Hepatic stellate cell (primary cell): ENCODE data around the gene MPC1.
A peak's percentile ranks its signal among the peaks of the same experiment; 100 is the strongest.

ENCODE experiments used
- DNase-seq: peaks from one replicate; pipeline ENCODE4 v3.0.0; 2011; ENCODE audit warnings: low spot score

Gene MPC1

GRCh38 chr6:166382933-166383801, at the start of gene MPC1:
MPC1 (minus strand) TSS chr6:166382940; CDS start chr6:166382876, 64 bp downstream.
- peak; percentile 97 for DNase-seq

DNA sequence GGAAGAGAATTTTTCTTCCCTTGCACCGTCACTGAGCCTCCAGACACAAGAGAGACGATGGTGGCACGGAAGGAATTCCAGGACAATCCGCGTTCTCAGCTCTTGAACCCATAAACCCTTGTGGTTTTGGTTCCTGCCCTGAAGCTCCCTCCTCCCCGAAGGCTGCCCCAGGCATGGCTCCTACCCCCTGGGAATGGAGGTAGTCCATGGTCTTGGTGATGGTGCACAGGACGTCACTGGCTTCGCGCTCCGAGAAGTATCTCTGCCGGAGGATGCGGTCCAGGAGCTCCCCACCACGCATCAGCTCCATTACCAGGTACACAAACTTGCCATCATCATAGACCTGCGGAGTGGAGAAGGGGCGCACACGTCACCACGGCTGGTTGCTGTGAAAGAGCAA, 47.5 kb upstream of the MPC1 start:
- no peak for DNase-seq

GRCh38 chr6:166424431-166424830, 41.7 kb upstream of the MPC1 start:
- DNase-seq, result no peak

GRCh38 chr6:166423781-166424180, 41.0 kb upstream of the MPC1 start:
- DNase-seq, result no peak

DNA sequence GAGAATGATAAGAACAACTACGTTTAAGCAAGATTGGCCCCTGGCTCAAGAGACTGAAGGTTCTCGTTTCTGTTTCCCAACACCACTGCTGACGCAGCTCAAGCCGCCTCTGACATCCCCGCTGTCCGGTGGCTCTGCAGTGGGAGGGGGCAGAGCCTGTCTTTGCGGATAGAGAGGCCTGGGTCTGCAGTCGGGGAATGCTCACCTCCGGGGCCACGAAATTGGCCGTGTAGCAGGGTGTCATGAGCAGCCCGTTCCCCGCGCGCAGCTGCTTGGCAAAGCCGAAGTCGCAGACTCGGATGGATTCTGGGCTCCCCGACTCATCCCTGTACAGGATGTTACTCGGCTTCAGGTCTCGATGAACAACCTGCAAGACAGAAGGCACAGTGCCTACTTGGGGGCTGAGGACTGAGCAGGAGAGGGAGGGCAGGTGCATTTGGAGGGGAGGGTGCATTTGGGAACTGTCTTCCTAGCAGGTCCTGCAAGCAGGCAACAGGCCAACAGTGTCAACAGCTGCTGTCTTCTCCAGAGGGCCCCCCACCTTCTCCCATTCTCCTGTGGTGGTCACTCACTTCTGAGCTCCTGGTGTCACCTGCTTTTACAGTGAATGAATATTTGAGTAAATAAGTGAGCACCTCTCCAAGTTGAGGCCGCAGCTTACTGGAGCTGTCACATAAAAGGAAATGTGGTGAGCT, 40.5 kb upstream of the MPC1 start:
- no peak for DNase-seq

- DNase-seq, result no peak
Measured at GRCh38 chr6:166422201-166422940, 39.6 kb upstream of the MPC1 start.

GRCh38 chr6:166420351-166420750, 37.6 kb upstream of the MPC1 start:
- peak; percentile 38 for DNase-seq

- DNase-seq, result no peak
Measured at GRCh38 chr6:166419717-166420116, 37.0 kb upstream of the MPC1 start.

GRCh38 chr6:166419286-166419685, 36.5 kb upstream of the MPC1 start:
- no peak for DNase-seq

DNA sequence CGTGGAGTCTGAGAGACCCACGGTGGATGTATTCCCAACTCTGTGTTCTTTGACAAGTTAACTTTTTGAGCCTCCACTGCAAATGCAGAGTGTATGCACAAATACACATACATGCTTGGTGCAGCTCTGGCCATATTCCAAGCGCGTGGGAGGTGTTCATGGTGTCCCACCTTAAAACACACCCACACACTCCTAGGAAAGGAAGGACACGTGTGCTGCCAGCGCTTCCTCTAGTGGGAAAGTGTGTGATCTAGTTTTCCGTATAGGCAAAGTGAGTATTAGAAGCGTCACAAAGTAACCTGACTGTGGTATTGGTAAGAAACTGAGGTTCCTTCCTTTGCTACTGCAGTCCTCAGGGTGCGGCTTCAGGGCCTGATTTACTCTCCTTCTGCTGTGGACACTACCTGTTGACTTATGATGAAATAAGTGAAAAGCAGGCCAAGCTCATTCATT, 36.0 kb upstream of the MPC1 start:
- DNase-seq, result no peak

DNA sequence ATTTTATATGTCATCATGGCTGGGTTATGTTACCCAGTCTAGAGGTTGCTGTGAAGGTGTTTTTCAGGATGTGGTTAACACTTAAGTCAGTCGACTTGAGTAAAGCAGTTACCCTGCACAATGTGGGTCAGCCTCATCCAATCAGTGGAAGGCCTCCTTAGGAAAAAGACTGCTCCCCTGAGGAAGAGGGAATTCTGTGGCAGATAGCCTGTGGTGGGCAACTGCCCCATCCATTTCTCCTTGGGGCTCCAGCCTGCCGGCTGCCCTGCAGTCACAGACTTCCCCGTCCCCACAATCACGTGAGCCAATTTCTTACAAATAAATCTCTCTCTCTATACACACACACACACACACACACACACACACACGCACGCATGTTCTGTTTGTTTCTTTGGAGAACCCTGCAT, 34.5 kb upstream of the MPC1 start:
- DNase-seq, result no peak

- DNase-seq, result no peak
Measured at GRCh38 chr6:166415833-166416347, 33.1 kb upstream of the MPC1 start.

GRCh38 chr6:166415306-166415705, 32.6 kb upstream of the MPC1 start:
- DNase-seq, result no peak

GRCh38 chr6:166413491-166413951, 30.8 kb upstream of the MPC1 start:
- no peak for DNase-seq

DNA sequence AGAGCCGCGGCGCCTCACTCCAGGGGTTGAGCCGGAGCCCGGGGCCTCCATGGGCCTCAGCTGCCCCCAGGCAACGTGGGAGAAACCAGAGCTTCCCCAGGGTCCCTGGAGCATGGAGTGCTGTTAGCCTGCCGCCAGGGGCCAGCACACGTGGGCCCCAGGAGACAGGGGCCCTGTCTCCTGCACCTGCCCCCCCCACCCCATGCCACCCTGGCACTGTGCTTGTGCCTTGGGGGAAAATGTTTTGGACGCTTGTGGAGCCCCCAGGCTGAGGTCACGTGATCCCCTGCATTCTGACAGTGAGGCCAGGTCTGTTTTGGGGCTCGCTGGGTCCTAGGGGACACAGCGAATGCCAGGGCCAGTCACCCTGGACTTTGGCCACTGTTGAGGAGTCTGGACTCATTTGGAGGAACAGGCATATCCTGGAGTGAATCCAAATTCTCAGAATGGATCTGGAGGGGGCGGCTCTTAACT, 30.2 kb upstream of the MPC1 start:
- DNase-seq, result no peak

- DNase-seq, result no peak
Measured at GRCh38 chr6:166412156-166412910, 29.6 kb upstream of the MPC1 start.

DNA sequence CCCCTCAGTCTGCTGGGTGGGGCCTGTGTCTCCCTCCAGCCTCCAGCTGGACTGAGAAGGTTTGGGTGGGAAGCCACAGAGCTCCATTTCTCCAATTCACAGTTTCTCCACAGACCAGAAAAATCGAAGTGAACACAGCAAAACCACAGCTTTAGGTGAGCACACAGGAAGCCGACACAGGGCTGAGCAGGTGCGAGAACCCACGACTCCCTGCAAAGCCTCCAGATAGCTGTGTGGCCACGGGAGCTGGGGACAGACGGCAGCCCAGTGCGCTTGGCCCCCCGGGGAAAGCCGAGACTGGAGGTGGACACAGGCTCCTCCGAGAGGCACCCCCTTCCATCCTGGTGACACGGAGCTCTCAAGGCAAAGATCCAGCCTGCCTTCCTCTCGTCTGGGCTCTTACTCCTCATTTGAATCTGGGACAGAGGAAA, 29.0 kb upstream of the MPC1 start:
- no peak for DNase-seq

GRCh38 chr6:166411271-166411670, 28.5 kb upstream of the MPC1 start:
- DNase-seq, result no peak

GRCh38 chr6:166410426-166410935, 27.7 kb upstream of the MPC1 start:
- DNase-seq, result no peak

DNA sequence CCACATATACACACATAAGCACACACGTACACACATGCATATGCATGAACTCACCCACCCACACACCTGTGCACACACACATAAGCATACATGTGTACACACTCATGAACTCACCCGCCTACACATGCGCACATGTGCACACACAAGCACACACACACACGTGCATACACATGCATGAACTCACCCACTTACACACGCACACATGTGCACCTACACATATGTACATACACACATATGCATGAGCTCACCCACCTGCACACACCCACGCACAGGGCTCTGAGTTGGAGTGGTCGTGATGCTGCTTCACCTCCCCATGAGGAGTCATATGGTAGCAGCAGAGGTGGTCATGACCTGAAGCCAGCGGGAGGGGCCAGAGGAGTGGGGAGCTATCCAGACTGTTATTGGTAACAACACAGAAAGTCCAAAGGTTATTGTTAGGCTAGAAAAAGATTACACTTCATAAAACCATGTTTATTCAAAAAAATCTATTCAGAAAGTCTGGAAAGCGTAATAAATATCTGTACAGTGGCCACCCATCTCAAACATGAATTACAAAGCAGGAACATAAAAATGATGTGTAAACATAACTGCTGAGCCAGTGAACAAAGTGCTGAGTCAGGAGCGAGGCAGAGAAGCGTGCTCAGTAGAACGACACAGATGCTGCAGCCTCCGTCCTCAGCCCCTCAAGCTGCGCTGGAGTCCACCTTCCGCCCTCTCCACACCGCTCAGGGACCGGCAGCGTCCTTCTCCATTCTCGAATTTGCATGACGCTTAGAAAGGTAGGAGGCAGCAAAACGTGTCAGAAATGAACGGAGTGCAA, 26.4 kb upstream of the MPC1 start:
- no peak for DNase-seq
